ENCODE results near the gene BACE2.
"Not testable (repeated sequence)": the region's sequence is repeated elsewhere in the genome, so short reads cannot be mapped to it uniquely, and the experiment has no call there.

Gene BACE2

DNA sequence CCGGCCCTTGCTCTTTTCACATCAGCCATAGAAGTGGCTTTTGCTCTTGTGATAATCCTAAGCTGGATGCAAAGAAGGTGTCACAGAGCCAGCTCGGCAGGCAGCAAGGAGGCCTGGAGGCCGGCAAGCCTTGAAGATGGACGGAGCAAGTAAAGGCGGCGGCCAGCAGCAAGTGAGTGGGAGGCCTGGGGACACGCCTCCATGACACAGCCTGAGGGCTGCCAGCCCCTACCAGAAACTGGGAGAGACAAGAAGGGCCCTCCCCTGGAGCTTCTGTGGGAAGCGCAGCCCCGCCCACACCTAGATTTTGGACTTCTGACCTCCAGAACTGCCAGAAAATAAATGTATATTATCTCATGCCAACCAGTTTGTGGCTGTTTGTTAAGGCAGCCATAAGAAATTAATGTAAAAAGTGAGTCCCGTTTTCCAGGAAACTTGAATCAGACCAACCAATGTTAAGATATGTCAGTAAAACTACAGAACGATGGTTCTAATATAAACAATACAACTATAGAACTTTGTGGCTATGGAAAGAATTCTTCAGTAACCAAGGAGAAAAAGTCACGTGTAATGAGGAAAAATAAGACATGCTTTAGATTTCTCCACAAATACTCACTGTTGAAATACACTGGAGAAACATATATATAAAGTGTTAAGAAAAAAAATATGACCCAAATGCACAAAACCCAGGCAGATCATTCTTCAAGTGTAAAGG lies 49.9 kb downstream of the BACE2 start:
- DNase-seq = no peak

DNA sequence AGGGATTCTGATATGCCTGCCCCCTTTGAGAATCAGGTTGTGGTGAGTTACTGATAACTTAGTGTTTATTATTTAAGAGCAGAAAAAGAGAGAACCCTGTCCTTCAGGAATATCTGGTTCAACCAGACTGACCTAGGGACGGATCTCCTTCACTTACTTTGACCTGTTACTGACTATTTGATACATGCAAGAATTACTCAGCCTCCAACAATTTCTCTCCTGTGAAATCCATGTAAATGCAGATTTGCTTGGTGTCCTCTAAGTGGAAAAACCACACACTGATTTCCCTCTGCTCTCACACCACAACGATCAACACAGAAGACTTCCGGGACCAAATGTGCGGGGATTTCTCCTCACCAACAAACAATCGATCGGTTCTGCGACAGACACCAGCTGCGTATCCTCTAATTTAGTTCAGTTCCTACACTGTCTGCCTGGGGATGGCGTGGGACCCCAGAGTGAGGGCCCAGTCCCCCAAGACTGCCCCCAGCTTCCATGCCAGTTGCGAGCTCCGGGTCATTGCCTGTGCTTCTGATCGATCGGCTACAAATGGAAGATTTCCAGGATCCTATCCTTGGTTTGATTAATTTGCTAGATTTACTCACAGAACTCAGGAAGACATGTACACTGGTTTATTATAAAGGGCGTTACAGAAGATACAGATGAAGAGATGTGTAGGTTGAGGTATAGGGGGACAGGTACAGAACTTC lies 51.7 kb downstream of the BACE2 start:
- DNase-seq = no peak

DNA sequence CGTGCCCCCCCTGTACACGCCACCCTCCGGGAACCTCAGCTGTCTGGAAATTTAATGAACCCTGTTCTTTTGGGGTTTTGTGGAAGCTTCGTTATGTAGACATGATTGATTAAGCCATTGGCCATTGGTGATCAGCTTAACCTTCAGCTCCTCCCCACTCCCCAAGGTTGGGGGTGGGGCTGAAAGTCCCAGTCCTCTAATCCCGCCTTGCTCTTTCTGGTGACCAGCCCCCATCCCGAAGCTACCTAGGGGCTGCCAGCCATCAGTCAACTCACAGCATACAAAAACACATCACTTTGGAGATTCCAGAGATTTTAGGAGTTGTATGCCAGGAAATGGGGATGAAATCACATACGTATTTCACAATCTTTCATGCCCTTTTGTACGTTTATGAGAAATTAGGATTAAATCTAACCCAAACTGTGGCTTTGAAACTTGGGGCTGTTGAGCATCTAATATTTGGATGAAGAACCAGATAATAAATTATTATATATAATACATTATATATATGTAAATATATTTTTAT lies 52.3 kb downstream of the BACE2 start:
- no peak for DNase-seq

DNA sequence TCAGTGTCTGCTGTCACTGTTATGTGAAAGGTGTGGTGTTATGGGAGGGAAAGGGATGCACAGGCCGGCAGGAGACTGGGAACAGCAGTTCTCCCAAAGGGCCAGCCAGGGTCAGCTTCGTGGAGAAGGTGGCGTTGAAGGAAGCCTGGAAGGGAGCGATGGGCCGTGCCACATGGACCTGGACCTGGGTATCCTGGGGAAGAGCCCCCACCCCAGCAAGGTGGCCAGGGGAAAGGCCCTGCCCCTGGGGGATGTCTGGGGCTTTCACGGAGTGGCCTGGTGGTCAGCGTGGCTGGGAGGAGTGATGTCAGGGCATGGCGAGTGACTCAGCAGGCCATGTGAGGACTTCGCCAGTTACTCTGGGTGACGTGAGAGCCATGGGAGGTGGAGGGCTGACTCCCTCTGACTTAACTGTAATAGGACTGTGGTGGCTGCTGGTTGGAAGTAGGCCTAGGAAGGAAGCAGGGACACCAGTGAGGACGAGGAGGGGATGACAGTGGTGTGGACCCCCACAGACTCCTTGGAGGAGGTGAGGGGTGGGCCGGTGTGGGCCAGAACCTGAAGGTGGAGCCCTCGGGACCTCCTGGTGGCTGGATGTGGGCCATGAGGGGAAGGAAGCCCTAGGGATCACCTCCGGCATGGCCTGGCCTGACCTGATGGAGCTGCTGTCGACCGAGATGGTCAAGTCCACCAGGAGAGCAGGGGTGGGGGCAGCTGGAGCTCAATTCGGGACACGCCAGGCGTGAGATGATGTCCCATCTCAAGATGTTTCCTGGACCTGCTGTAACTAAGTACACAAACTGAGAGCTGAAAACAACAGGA lies 54.5 kb downstream of the BACE2 start:
- DNase-seq = no peak

DNA sequence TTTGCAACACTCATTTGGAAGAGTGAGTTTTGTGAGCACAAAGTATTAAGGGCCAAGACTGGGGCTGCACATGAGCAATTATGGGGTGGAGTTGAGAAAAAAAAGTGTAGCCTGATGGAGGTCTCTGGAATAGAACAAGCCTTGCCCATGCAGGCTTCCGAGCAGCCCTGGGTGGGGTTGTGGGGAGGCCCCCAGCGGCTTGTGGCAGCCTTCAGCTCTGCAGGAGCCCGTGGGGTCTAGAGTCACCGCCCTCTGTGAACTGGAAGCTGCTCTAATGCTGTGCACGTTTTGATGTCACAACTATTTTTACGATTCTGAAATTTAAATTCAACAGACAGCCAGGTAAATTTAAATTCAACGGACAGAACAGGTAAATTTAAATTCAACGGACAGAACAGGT lies 58.9 kb downstream of the BACE2 start:
- no peak for DNase-seq

DNA sequence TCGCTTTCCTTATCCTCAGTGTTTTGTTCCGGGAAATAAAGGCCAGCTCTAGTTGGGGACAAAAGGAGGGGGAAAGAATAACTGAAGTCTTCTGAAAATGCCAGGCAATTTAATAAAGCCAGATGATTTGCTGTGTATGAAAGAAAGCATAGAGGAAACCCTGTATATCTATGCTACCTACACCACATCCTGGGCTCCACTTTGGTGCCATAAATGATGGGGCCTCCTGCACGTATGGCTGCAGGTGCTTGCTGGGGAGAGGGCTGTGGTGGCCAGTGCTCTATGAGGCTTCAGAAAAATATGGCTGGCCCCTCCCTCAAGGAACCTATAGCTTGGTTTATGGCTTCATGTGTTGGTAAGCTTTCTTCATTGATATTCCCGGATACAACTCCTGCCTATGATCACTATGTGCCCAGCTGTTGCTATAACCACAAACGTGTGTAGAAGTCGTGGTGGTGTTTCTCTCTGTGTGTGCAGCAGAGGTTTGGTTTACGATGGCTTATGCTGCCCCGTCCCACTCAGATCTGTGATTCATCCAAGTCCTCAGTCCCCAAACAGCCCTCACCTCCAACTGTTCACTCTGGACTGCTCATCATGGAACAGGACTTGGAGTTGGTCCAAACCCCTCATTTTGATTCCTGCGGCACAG lies 59.5 kb downstream of the BACE2 start:
- DNase-seq = no peak

DNA sequence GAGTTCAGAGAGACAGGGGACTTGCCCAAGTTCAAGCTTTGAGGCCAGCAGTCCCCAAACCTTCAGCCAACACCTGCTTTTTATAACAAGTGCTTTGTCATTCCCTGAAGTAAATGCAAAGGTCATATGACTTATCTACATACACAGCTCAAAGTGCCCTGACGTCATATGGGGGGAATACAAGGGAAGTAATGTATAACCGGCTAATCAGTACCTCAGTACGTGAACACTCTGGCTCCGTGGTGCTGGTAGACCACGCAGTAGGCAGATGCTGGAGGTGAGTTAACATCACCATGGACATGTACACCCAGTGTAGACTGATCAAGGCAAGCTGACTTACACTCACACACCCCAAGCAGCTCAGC lies 60.0 kb downstream of the BACE2 start:
- no peak for DNase-seq

DNA sequence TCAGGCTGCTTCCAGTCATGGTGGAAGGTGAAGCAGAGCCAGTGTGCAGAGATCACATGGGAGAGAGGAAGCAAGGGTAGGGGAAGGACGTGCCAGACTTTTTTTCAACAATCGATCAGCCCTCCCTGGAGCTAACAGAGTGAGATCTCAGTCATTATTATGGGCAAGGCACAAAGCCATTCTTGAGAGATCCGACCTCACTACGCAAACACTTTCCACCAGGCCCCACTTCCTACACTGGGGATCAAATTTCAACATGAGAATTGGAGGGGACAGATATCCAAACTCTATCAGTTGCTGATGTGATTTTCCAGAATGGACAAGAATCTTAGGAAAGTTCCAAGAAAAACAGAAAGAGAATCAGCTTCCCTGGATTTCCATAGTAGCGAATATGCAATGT lies 60.5 kb downstream of the BACE2 start:
- DNase-seq = no peak

DNA sequence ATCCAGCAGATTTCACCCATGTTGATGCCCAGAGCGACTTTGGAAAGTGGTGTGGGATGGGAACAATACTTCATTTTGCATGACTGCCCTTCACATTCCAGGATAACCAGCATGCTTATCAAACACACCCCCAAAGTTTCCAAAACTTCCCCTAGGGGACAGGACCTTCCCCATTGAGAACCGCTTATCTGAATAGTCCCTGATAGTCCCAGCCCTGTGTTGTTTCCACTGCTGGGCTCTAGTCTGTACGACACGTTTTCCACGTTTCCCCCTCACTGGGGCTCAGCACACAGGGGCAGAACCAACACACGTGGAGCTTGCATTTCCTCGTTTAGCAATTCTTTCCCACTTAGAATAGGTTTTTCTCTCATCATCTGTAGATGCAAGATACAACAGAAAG lies 61.0 kb downstream of the BACE2 start:
- no peak for DNase-seq

DNA sequence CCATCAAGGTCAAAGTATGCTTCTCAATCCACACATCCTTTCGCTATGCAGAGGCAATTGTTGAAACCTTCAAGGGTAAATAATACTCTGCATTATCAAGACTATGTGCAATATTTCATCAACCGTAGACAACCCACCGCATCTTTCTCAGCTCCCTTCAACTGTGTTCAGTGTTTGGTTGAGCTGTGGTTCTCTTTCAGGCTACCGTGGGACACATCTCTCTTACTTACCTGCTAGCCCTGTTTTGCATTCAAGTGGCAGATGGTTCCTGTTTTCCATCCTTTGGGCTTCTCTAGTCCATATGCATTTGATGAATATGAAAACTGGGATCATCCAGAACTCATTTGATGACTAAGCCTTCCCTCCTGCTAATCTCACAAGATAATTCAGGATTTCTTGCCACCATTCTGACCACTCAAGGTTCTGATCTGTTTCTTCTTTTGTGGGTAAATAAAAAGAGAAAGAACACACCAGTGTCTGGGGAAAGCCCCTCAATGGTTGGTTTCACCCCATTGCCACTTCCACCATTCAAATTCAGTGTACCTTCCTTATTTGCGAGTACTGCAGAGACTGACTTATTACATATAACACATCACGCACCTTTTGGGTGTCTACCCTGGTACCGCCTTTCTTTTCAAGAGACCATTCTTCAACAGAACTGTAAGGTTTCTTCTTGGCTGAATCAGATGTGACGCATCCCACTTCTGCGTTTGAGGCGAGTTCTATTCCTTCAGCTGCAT lies 61.7 kb downstream of the BACE2 start:
- no peak for DNase-seq

DNA sequence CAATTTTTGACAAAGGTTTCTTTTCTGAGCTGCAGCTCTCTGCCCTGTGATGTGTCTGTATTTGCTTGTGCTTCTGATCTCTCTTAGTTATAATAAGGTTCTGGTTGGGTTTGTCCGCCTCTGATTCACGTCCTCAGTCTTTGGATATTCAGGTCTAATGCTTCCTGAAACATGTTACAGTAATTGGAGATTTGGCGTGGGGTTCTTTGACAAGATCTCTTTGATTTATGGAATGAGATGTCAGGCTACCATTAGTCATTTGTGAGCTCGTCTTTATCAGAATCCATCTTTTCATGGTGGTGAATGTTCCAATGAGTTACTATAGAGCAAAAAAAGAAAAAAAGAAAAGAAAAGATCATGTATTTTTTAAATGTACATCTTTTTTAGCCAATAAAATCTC lies 62.5 kb downstream of the BACE2 start:
- no peak for DNase-seq

DNA sequence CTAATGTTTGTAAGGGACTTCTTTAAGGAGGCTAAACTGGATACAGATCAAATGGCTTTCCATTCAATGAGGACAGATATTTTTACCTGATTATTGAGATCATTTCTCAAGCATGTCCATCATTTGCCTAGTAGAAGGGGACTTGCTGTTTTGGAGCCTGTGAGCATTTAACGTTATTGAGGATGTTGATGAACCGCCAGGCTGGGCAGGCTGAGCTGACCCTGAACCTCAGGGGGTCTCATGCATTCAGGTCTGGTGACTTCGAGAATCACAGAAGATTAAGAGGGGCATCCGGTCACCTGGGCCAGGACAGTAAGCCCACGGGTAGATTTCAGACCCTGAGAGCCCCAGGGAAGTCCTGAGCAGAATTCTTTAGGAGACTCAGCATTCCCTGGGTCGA lies 63.1 kb downstream of the BACE2 start:
- DNase-seq = no peak

DNA sequence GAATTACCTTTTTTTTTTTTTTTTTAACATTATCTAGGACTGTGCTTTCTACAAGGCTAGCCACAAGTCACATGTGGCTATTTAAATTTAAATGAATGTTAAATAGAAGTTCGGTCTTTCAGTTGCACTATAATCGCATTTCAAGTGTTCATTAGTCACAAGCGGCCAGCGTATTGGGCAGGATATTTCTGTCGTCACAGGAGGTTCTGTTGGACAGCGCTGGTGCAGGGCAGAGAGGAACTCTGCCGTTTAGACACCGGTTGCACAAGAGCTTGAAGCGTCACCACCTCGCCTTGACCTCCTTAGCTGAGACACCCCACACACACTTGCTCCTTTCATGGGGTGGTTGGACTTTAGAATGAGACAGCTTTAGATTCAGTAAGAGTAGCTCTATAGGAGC lies 64.1 kb downstream of the BACE2 start:
- DNase-seq = no peak

DNA sequence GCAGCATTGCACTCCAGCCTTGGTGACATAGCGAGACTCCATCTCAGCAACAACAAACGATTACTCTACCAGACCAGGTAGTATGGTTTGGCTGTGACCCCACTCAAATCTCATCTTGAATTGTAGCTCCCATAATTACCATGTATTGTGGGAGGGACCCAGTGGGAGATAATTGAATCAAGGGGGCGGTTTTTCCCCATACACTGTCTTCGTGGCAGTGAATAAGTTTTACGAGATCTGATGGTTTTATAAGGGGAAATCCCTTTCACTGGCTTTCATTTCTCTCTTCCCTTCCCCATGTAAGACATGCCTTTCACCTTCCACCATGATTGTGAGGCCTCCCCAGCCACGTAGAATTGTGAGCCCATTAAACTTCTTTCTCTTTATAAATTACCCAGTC lies 66.0 kb downstream of the BACE2 start:
- no peak for DNase-seq

DNA sequence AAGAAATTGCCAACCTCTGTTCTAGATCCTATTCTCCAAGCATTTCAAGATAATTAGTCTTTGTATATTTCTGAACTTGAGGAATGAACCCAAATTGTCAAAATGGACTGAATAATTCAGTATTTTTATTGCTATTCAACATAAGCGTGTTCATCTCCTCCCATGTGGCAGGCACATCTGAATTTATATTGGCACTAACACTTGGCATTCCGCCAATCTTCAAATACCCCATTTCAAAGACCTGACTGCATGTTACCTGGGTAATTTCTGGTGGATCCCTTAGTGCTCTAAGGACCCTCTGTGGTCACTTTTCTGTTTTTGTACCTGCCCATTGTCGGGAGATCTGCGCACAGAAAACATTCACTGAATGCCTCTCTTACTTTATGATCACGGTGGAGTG lies 66.6 kb downstream of the BACE2 start:
- no peak for DNase-seq

DNA sequence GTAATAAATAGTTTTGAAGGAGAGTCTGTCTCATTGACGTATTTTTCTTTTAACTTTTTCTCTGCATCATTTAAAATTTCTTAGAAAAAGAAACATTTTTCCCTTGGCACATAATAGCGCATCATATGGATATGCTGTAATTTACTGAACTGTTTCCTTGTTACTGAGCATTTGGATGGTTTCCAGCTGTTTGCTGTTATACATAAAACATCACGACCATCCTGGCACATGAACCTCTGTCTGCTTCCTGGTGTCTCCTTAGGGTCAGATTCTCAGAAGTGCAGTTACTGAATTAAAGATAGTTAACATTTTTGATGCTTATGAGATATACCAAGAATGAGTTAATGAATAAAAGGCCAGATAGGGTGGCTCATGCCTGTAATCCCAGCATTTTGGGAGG lies 67.2 kb downstream of the BACE2 start:
- DNase-seq = no peak

DNA sequence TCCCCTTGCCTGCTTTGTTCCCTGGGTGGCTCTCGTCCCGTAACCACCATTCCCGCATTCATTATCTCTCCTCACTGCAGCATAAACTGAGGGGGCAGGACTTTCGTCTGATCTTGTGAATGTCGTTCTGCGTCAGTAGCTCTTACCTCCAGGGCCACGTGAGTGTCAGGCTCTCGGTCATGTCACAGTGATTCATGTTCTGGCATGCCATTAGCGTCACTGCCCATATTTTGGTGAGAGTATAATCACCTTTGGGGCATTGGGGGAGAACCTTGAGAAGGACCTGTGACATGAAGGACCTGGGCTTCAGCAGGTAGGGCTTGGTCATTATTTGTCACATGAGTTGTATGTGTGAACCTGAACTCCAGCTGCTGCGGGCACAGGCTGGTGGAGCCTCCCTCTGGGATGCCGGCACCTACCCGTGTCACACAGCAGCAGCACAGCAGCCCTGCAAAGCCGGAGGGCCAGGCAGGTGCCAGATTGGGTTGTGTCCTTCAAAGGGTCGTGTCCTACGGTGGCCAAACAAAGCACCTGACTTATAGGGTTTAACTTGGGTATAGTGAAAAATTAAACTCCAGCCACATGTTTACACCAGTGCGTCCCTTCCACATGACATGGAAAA lies 68.5 kb downstream of the BACE2 start:
- no peak for DNase-seq

DNA sequence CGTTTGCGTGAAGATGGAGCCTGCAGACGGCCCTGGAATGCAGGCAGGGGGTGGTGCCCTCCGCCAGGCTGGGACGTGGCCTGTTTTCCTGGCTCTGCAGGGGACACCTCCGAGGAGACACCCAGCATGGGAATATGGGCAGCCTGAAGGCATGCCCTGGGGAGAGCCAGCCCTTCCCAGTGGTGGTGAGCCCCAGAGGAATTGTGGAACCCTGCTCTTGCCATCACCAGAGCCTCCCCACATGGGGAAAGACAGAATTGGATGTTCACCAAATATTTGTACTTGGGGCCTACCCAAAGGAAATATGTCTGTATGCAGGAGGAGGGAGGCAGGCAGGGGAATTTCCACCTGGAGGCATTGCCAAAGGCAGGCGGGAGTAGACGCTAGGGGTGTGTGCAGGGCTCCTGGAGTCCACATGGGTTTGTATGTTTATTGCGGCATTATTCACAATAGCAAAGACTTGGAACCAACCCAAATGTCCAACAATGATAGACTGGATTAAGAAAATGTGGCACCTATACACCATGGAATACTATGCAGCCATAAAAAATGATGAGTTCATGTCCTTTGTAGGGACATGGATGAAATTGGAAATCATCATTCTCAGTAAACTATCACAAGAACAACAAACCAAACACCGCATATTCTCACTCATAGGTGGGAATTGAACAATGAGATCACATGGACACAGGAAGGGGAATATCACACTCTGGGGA lies 70.3 kb downstream of the BACE2 start:
- DNase-seq = not testable (repeated sequence)

DNA sequence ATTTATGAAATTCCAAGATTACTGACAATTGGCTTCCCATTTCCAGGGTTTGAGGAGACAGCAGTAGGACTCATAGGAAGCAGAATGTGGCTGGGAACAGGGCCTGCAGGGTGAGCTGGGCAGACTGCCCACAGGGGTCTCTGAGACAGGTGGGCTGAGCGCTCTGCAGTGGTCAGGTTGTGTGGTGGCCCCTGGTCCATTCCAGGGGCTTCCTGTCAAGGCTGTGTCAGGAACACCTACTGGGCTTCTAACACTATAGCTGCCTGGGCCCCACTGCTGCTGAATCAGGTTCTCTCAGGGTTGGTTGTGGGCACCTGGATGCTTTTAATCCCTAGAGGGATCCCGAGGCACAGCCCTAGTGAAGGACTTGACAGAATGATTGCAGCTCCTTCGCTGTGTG lies 72.1 kb downstream of the BACE2 start:
- DNase-seq = no peak

DNA sequence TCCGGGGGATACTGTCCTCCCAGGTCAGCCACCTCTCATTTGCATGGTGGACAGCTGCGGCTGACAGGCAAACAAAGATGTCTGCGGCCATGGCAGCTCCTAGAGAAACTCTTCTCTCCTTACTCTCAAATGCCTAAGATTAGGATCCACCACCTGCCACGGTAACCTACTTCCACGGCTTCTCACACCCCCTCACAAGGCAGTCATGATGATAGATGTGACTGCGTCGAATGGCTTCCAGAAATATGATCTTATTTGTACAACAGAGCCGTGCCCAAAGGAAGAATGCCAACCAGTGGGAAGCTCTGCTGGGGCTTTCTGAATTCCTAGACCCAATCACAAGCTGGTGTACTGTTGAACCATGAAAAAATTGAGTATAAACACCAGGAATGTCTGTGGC lies 73.4 kb downstream of the BACE2 start:
- no peak for DNase-seq

DNA sequence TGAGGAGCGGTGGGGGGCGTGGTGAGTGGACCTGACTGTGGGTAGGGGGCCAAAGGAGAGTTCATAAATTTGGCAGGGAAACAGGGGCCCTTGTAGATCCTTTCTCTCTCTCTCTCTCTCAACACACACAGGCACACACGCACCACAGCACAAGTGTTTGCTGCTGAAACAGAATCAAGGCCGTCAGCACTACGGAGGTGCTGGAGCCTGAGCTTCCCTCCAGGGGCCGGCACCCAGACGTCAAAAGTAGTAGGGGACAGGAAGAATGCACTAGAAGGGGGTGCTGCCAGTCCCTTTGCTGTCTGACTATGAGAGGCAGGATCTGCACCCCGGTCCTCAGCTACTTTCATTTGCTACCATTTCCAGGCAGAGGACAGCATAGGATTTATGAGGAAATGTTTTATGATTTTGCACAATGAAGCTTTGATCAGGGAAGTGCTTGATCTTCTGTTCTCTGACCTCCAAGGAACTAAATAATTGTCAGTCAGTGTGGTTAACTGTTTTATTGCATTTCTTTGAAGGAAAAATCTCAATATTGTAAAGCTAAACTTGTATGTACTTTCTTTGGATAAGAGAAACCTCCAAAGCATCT lies 74.4 kb downstream of the BACE2 start:
- DNase-seq = no peak
